ENCODE measurements around the gene ADGRB3. TPM values are rescaled to one million over a fixed set of nuclear protein-coding genes. Genes with fewer than 3 reads are reported as not detected.

The ADGRB3 gene
- polyA plus RNA-seq, 1 of the 3 experiments (the other 2 are of a cell fraction) = 0.12 TPM

DNA sequence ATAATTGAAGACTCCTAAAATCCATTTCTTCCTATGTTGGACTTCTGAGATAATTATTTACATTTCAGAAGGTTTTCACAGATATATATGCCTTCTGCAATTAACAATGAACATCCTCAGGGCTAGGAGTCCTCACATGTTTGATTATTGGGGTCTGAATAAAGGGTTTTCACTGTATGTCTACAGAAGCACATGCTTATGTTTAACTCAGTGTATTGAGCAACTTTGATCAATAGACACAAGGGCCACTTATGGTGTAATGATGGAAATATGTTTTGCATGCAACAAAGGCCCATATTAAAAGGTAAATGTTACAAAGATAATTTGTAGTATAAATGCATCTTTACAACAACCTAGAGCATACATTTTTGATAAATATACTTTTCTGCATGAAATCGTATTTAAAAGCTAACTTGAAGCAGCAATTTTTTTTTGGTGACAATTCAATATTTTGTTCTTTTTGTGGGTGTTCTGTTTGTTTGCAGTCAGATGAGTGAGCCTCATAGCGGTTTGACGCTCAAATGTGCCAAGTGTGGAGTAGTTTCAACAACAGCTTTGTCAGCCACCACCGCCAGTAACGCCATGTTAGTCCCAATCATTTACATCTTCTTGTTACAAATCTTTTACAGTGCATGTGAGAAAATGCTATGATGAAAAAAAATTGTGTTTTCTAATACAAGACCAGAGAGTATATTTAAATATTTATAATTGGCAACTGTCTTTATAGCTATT is 703.5 kb downstream of the ADGRB3 start (continued):
- TF ChIP-seq, protein P1, sequence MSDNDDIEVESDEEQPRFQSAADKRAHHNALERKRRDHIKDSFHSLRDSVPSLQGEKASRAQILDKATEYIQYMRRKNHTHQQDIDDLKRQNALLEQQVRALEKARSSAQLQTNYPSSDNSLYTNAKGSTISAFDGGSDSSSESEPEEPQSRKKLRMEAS (IDR thresholded peaks at IDR 0.05; ENCODE audit: low read depth) = no peak
- TF ChIP-seq TCF12 (IDR thresholded peaks at IDR 0.05) (no peak), GATA2 (CRISPR knock-in tag; IDR thresholded peaks at IDR 0.05) (no peak), EZH2phosphoT487 (IDR thresholded peaks at IDR 0.05; ENCODE audit: borderline replicate concordance, low read depth) (no peak), SIN3A (IDR thresholded peaks at IDR 0.05; ENCODE audit: borderline replicate concordance, low read depth, low read length) (no peak), NFIC (IDR thresholded peaks at IDR 0.05; ENCODE audit: borderline replicate concordance) (no peak)
- TF ChIP-seq, protein P2, sequence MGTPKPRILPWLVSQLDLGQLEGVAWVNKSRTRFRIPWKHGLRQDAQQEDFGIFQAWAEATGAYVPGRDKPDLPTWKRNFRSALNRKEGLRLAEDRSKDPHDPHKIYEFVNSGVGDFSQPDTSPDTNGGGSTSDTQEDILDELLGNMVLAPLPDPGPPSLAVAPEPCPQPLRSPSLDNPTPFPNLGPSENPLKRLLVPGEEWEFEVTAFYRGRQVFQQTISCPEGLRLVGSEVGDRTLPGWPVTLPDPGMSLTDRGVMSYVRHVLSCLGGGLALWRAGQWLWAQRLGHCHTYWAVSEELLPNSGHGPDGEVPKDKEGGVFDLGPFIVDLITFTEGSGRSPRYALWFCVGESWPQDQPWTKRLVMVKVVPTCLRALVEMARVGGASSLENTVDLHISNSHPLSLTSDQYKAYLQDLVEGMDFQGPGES (IDR thresholded peaks at IDR 0.05; ENCODE audit: low read depth, low read length) = no peak

DNA sequence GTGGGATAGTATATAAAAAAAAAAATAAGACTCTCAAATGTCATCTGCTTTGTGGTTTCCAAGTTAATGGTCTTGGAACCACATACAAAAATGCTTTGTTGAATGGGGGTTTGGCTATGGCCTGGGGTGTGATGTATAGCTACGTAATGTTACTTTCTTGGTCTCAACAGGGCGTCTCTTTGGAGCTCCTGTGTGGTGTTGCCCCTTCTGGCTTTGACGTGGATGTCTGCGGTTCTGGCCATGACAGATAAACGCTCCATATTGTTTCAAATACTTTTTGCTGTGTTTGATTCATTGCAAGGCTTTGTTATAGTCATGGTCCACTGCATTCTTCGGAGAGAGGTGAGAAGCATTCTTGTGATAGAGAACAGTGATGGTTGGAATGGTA is 704.1 kb downstream of the ADGRB3 start:
- Histone ChIP-seq H3K9me2 (no peaks in the 10 kb centered on the region), H3K4me3 (ENCODE audit: low read depth in 2 of 2, low read length in 1 of 2) (no peak overlapping the region), H3K36me3 (replicated peaks in 1 of 2; ENCODE audit: control insufficient read depth in 1 of 2, insufficient read depth in 2 of 2, low read length in 1 of 2) (no peaks in the 10 kb centered on the region), H3K27me3 (ENCODE audit: insufficient read depth) (no peaks in the 10 kb centered on the region), H3F3A (replicated peaks; ENCODE audit: insufficient read depth) (no peaks in the 10 kb centered on the region), H3K79me2 (ENCODE audit: insufficient read depth) (no peaks in the 10 kb centered on the region), H3K9ac (no peak overlapping the region), H3K4me2 (no peak overlapping the region), H4K20me1 (ENCODE audit: insufficient read depth) (no peaks in the 10 kb centered on the region), H2AFZ (ENCODE audit: low read depth) (no peak overlapping the region), H3K4me1 (ENCODE audit: control insufficient read depth in 1 of 2, insufficient read depth in 2 of 2, low read depth in 1 of 2, low read length in 1 of 2) (peaks cover 0 to 4% of the 10 kb centered on the region in 2 experiments; a peak in 2 of 4 replicates), H3K9me3 (no peaks in the 10 kb centered on the region), H3K27ac (ENCODE audit: low read depth in 2 of 2, low read length in 1 of 2) (no peak overlapping the region)
- CTCF ChIA-PET = no interaction called here
- POLR2A ChIA-PET = no interaction called here
- WGBS (ENCODE audit: low lambda C conversion rate) = 38% methylated on average over 6 of the region's 6 CpGs
- no peak for DNase-seq
- TF ChIP-seq CHD2 (IDR thresholded peaks at IDR 0.05; ENCODE audit: low read length, partially characterized antibody) (no peak), SMC3 (IDR thresholded peaks at IDR 0.05; ENCODE audit: low read depth, low read length) (no peak), FOXM1 (IDR thresholded peaks at IDR 0.05; ENCODE audit: low read depth) (no peak), FOXJ3 (CRISPR knock-in tag; IDR thresholded peaks at IDR 0.05) (no peak), GATA2 (CRISPR knock-in tag; IDR thresholded peaks at IDR 0.05) (no peak), POLR2AphosphoS5 (IDR thresholded peaks at IDR 0.05; ENCODE audit: low read depth, low read length) (no peak), MXI1 (IDR thresholded peaks at IDR 0.05; ENCODE audit: low read depth, low read length) (no peak)
- TF ChIP-seq, protein P3, sequence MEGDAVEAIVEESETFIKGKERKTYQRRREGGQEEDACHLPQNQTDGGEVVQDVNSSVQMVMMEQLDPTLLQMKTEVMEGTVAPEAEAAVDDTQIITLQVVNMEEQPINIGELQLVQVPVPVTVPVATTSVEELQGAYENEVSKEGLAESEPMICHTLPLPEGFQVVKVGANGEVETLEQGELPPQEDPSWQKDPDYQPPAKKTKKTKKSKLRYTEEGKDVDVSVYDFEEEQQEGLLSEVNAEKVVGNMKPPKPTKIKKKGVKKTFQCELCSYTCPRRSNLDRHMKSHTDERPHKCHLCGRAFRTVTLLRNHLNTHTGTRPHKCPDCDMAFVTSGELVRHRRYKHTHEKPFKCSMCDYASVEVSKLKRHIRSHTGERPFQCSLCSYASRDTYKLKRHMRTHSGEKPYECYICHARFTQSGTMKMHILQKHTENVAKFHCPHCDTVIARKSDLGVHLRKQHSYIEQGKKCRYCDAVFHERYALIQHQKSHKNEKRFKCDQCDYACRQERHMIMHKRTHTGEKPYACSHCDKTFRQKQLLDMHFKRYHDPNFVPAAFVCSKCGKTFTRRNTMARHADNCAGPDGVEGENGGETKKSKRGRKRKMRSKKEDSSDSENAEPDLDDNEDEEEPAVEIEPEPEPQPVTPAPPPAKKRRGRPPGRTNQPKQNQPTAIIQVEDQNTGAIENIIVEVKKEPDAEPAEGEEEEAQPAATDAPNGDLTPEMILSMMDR (IDR thresholded peaks at IDR 0.05) = no peak
